CD14-positive monocyte (primary cell): ENCODE results near the gene FAM222B. TPM values are rescaled to one million over a fixed set of nuclear protein-coding genes. Genes with fewer than 3 reads are reported as not detected.
A peak's percentile ranks its signal among the peaks of the same experiment; 100 is the strongest.

Source experiments
- DNase-seq, 3 donors: peaks; one replicate each; pipeline ENCODE4 v3.0.0-alpha.2; 2011 to 2022
- H2AFZ ChIP-seq: 2 replicates; pipeline ENCODE4 v1.6.0; 2012; ENCODE audit warnings: mild to moderate bottlenecking, low read depth, low read length, inconsistent platforms; ENCODE audit not compliant: insufficient read depth, poor library complexity, severe bottlenecking
- H3K27ac ChIP-seq, 2 donors: 1 replicate in 1 of 2; 2 replicates in 1 of 2; pipeline ENCODE4 v1.5.1; 2012 to 2013; ENCODE audit warnings: low read length in 2 of 2, control low read depth in 1 of 2, inconsistent platforms in 1 of 2, low read depth in 1 of 2, mild to moderate bottlenecking in 1 of 2
- H3K27me3 ChIP-seq, 2 donors: one replicate each; pipeline versions ENCODE4 v1.6.0 to v1.6.1; 2011 to 2013; ENCODE audit warnings: low read length in 2 of 2; ENCODE audit not compliant: control insufficient read depth in 2 of 2, insufficient read depth in 2 of 2
- H3K36me3 ChIP-seq, 2 donors: replicated peaks in 1 of 2; 1 replicate in 1 of 2; 2 replicates in 1 of 2; pipeline versions ENCODE4 v1.5.1 to v1.6.1; 2012 to 2013; ENCODE audit warnings: low read length in 2 of 2, control low read depth in 1 of 2, inconsistent platforms in 1 of 2, mild to moderate bottlenecking in 1 of 2; ENCODE audit not compliant: insufficient read depth in 2 of 2, control insufficient read depth in 1 of 2
- H3K4me1 ChIP-seq, 2 donors: 1 replicate in 1 of 2; 2 replicates in 1 of 2; pipeline versions ENCODE4 v1.5.1 to v1.6.1; 2012 to 2013; ENCODE audit warnings: low read length in 2 of 2, control low read depth in 1 of 2, inconsistent platforms in 1 of 2, mild to moderate bottlenecking in 1 of 2, moderate library complexity in 1 of 2; ENCODE audit not compliant: insufficient read depth in 2 of 2, control insufficient read depth in 1 of 2
- H3K4me2 ChIP-seq: replicated peaks from 2 replicates; pipeline ENCODE3; 2012; ENCODE audit warnings: low read length, moderate library complexity, mild to moderate bottlenecking; ENCODE audit not compliant: poor library complexity, severe bottlenecking; ENCODE audit errors: extremely low read depth
- H3K4me3 ChIP-seq, 3 experiments: fragments of 200-600 bp in 1 of 3; sonication (generic) in 1 of 3; replicated peaks in 1 of 3; 1 replicate in 2 of 3; 2 replicates in 1 of 3; pipeline ENCODE4 v1.5.1; 2011 to 2013; ENCODE audit warnings: low read length in 3 of 3, mild to moderate bottlenecking in 3 of 3, control low read depth in 2 of 3, low read depth in 2 of 3, inconsistent platforms in 1 of 3, moderate library complexity in 1 of 3
- H3K79me2 ChIP-seq: 2 replicates; pipeline ENCODE4 v1.6.0; 2012; ENCODE audit warnings: mild to moderate bottlenecking, control low read depth, inconsistent platforms, low read length, moderate library complexity; ENCODE audit not compliant: insufficient read depth
- H3K9ac ChIP-seq: 2 replicates; pipeline ENCODE4 v1.6.0; 2017; ENCODE audit warnings: low read length, mild to moderate bottlenecking; ENCODE audit not compliant: insufficient read depth, poor library complexity, severe bottlenecking
- H3K9me3 ChIP-seq, 2 donors: replicated peaks in 1 of 2; 1 replicate in 1 of 2; 2 replicates in 1 of 2; pipeline versions ENCODE4 v1.5.1 to v1.6.1; 2012 to 2013; ENCODE audit warnings: low read length in 2 of 2, control low read depth in 1 of 2; ENCODE audit not compliant: control insufficient read depth in 1 of 2, insufficient read depth in 1 of 2
- H4K20me1 ChIP-seq: 2 replicates; pipeline ENCODE4 v1.6.0; 2012; ENCODE audit warnings: mild to moderate bottlenecking, low read length, control low read depth, moderate library complexity; ENCODE audit not compliant: insufficient read depth
- H3K27ac Mint-ChIP-seq, 7 donors: one replicate each; pipeline ENCODE4 v1.8.0; 2020; ENCODE audit warnings: mild to moderate bottlenecking in 7 of 7, mixed read lengths in 7 of 7, moderate library complexity in 6 of 7, inconsistent platforms in 2 of 7
- H3K27me3 Mint-ChIP-seq, 3 donors: one replicate each; pipeline ENCODE4 v1.8.0; 2021 to 2022; ENCODE audit warnings: low read depth in 3 of 3, mild to moderate bottlenecking in 3 of 3, mixed read lengths in 3 of 3, moderate library complexity in 3 of 3, inconsistent platforms in 1 of 3
- H3K36me3 Mint-ChIP-seq, 2 donors: one replicate each; pipeline ENCODE4 v1.8.0; 2020; ENCODE audit warnings: mixed read lengths in 2 of 2, inconsistent platforms in 1 of 2, mild to moderate bottlenecking in 1 of 2
- H3K4me1 Mint-ChIP-seq: one replicate; pipeline ENCODE4 v1.8.0; 2020; ENCODE audit warnings: mild to moderate bottlenecking, mixed read lengths
- H3K4me3 Mint-ChIP-seq, 2 donors: one replicate each; pipeline ENCODE4 v1.8.0; 2020; ENCODE audit warnings: mild to moderate bottlenecking in 2 of 2, mixed read lengths in 2 of 2, moderate library complexity in 1 of 2
- H3K9me3 Mint-ChIP-seq, 7 donors: one replicate each; pipeline ENCODE4 v1.8.0; 2020 to 2022; ENCODE audit warnings: mixed read lengths in 7 of 7, mild to moderate bottlenecking in 6 of 7, moderate library complexity in 6 of 7, inconsistent platforms in 2 of 7
- CTCF ChIP-seq: fragments of 200-600 bp; IDR thresholded peaks from one replicate; pipeline ENCODE4 v1.8.0; 2022; ENCODE audit warnings: antibody characterized with exemption, mild to moderate bottlenecking
- WGBS: methylation state at CpG from one replicate; pipeline ENCODE4 v1.1.5; 2013; ENCODE audit warnings: missing lambda C conversion rate; ENCODE audit not compliant: insufficient coverage; 5-methylcytosine and 5-hydroxymethylcytosine counted together
- intact Hi-C, 2 donors: fragments of 100-400 bp; cut with micrococcal nuclease; formaldehyde crosslinking; loops; one replicate each; pipeline versions ENCODE4 v1.15.0 to v1.15.1; 2023
- polyA plus RNA-seq, 3 donors: library from polyadenylated mRNA; depleted of rRNA in 1 of 3; unstranded in 2 of 3; stranded (reverse) in 1 of 3; fragments of 300-500 nt in 2 of 3; fragments of >200 nt in 1 of 3; fragmentation: Illumina TruSeq in 2 of 3; gene quantifications; 1 replicate in 2 of 3; 2 replicates in 1 of 3; pipeline ENCODE4 v1.2.3, GENCODE V29; 2012 to 2021

Gene FAM222B
- polyA plus RNA-seq, 3 donors, result 1.5 to 8.6 (median 1.9) TPM

- intact Hi-C loops, result loop anchor here (1.0 to 5.0 kb wide), 3 partner anchors 17 to 86 kb away; no protein-coding TSS in a partner anchor
- Histone ChIP-seq H3K36me3 (peaks cover 34 to 36% of the 10 kb centered on the region in 2 donors), H3K9ac (peak within 1 kb of the TSS; percentile 60), H3K27ac (peak within 1 kb of the TSS in 1 of 2 donors; percentile 20), H3K4me2 (peak within 1 kb of the TSS; percentile 100), H3K4me3 (peak within 1 kb of the TSS; percentile 60 to 96 (median 66)), H4K20me1 (peaks cover 44% of the 10 kb centered on the region), H3K79me2 (peaks cover 13% of the 10 kb centered on the region), H3K27me3 (no peaks in the 10 kb centered on the region), H2AFZ (peak within 1 kb of the TSS; percentile 95), H3K9me3 (no peaks in the 10 kb centered on the region), H3K4me1 (peaks cover 48 to 62% of the 10 kb centered on the region in 2 donors)
- WGBS, result 0% methylated on average over 37 of the region's 49 CpGs
- peaks cover 55% of the 10 kb centered on the region for H3K4me1 Mint-ChIP-seq
- no peak for TF ChIP-seq CTCF
- DNase-seq, result peak in 1 of 3 donors; percentile 28
- H3K27ac Mint-ChIP-seq, result peak within 1 kb of the TSS in 6 of 7 donors; percentile 43 to 83 (median 64)
- peaks cover 0 to 2% (median 0%) of the 10 kb centered on the region in 7 donors for H3K9me3 Mint-ChIP-seq
- H3K4me3 Mint-ChIP-seq, result peak within 1 kb of the TSS; percentile 89 to 95
- peaks cover 35 to 36% of the 10 kb centered on the region in 2 donors for H3K36me3 Mint-ChIP-seq
- peaks cover 2 to 15% (median 7%) of the 10 kb centered on the region in 3 donors for H3K27me3 Mint-ChIP-seq
Observed at GRCh38 chr17:28726226-28726626, 116.4 kb downstream of the FAM222B start, which contains the start of gene TLCD1. Gene TLCD1, minus strand, starts transcription at chr17:28726233. Its CDS starts 136 bp downstream, at chr17:28726097.

GRCh38 chr17:28725660-28726225 lies 116.8 kb downstream of the FAM222B start:
- no peak for TF ChIP-seq CTCF
- Histone ChIP-seq H3K4me3 (peak overlapping the region; percentile 11 to 96 (median 66)), H2AFZ (peak overlapping the region; percentile 75), H3K27me3 (no peaks in the 10 kb centered on the region), H3K79me2 (peaks cover 18% of the 10 kb centered on the region), H3K27ac (no peak overlapping the region), H3K4me1 (peaks cover 53 to 67% of the 10 kb centered on the region in 2 donors), H3K9ac (peak overlapping the region; percentile 28), H4K20me1 (peaks cover 49% of the 10 kb centered on the region), H3K9me3 (no peaks in the 10 kb centered on the region), H3K4me2 (peak overlapping the region; percentile 100), H3K36me3 (peaks cover 35 to 40% of the 10 kb centered on the region in 2 donors)
- peaks cover 0 to 2% (median 0%) of the 10 kb centered on the region in 7 donors for H3K9me3 Mint-ChIP-seq
- peak in 2 of 3 donors; percentile 33 to 40 for DNase-seq
- peak overlapping the region; percentile 89 to 94 for H3K4me3 Mint-ChIP-seq
- peak overlapping the region in 5 of 7 donors; percentile 20 to 71 (median 60) for H3K27ac Mint-ChIP-seq
- intact Hi-C loops, result loop anchor here (1.0 to 5.0 kb wide), 3 partner anchors 17 to 87 kb away; no protein-coding TSS in a partner anchor
- WGBS, result 1% methylated on average over 41 of the region's 45 CpGs
- H3K27me3 Mint-ChIP-seq, result peaks cover 2 to 15% (median 7%) of the 10 kb centered on the region in 3 donors
- H3K4me1 Mint-ChIP-seq, result peaks cover 60% of the 10 kb centered on the region
- H3K36me3 Mint-ChIP-seq, result peaks cover 36 to 41% of the 10 kb centered on the region in 2 donors
